CD14-positive monocyte (primary cell): ENCODE results near the gene SLC4A4. TPM values are rescaled to one million over a fixed set of nuclear protein-coding genes. Genes with fewer than 3 reads are reported as not detected.

Source experiments
- DNase-seq, 3 donors: peaks; one replicate each; pipeline ENCODE4 v3.0.0-alpha.2; 2011 to 2022
- H2AFZ ChIP-seq: 2 replicates; pipeline ENCODE4 v1.6.0; 2012; ENCODE audit warnings: mild to moderate bottlenecking, low read depth, low read length, inconsistent platforms; ENCODE audit not compliant: insufficient read depth, poor library complexity, severe bottlenecking
- H3K27ac ChIP-seq, 2 donors: 1 replicate in 1 of 2; 2 replicates in 1 of 2; pipeline ENCODE4 v1.5.1; 2012 to 2013; ENCODE audit warnings: low read length in 2 of 2, control low read depth in 1 of 2, inconsistent platforms in 1 of 2, low read depth in 1 of 2, mild to moderate bottlenecking in 1 of 2
- H3K27me3 ChIP-seq, 2 donors: one replicate each; pipeline versions ENCODE4 v1.6.0 to v1.6.1; 2011 to 2013; ENCODE audit warnings: low read length in 2 of 2; ENCODE audit not compliant: control insufficient read depth in 2 of 2, insufficient read depth in 2 of 2
- H3K36me3 ChIP-seq, 2 donors: replicated peaks in 1 of 2; 1 replicate in 1 of 2; 2 replicates in 1 of 2; pipeline versions ENCODE4 v1.5.1 to v1.6.1; 2012 to 2013; ENCODE audit warnings: low read length in 2 of 2, control low read depth in 1 of 2, inconsistent platforms in 1 of 2, mild to moderate bottlenecking in 1 of 2; ENCODE audit not compliant: insufficient read depth in 2 of 2, control insufficient read depth in 1 of 2
- H3K4me1 ChIP-seq, 2 donors: 1 replicate in 1 of 2; 2 replicates in 1 of 2; pipeline versions ENCODE4 v1.5.1 to v1.6.1; 2012 to 2013; ENCODE audit warnings: low read length in 2 of 2, control low read depth in 1 of 2, inconsistent platforms in 1 of 2, mild to moderate bottlenecking in 1 of 2, moderate library complexity in 1 of 2; ENCODE audit not compliant: insufficient read depth in 2 of 2, control insufficient read depth in 1 of 2
- H3K4me2 ChIP-seq: replicated peaks from 2 replicates; pipeline ENCODE3; 2012; ENCODE audit warnings: low read length, moderate library complexity, mild to moderate bottlenecking; ENCODE audit not compliant: poor library complexity, severe bottlenecking; ENCODE audit errors: extremely low read depth
- H3K4me3 ChIP-seq, 3 experiments: fragments of 200-600 bp in 1 of 3; sonication (generic) in 1 of 3; replicated peaks in 1 of 3; 1 replicate in 2 of 3; 2 replicates in 1 of 3; pipeline ENCODE4 v1.5.1; 2011 to 2013; ENCODE audit warnings: low read length in 3 of 3, mild to moderate bottlenecking in 3 of 3, control low read depth in 2 of 3, low read depth in 2 of 3, inconsistent platforms in 1 of 3, moderate library complexity in 1 of 3
- H3K79me2 ChIP-seq: 2 replicates; pipeline ENCODE4 v1.6.0; 2012; ENCODE audit warnings: mild to moderate bottlenecking, control low read depth, inconsistent platforms, low read length, moderate library complexity; ENCODE audit not compliant: insufficient read depth
- H3K9ac ChIP-seq: 2 replicates; pipeline ENCODE4 v1.6.0; 2017; ENCODE audit warnings: low read length, mild to moderate bottlenecking; ENCODE audit not compliant: insufficient read depth, poor library complexity, severe bottlenecking
- H3K9me3 ChIP-seq, 2 donors: replicated peaks in 1 of 2; 1 replicate in 1 of 2; 2 replicates in 1 of 2; pipeline versions ENCODE4 v1.5.1 to v1.6.1; 2012 to 2013; ENCODE audit warnings: low read length in 2 of 2, control low read depth in 1 of 2; ENCODE audit not compliant: control insufficient read depth in 1 of 2, insufficient read depth in 1 of 2
- H4K20me1 ChIP-seq: 2 replicates; pipeline ENCODE4 v1.6.0; 2012; ENCODE audit warnings: mild to moderate bottlenecking, low read length, control low read depth, moderate library complexity; ENCODE audit not compliant: insufficient read depth
- H3K27ac Mint-ChIP-seq, 7 donors: one replicate each; pipeline ENCODE4 v1.8.0; 2020; ENCODE audit warnings: mild to moderate bottlenecking in 7 of 7, mixed read lengths in 7 of 7, moderate library complexity in 6 of 7, inconsistent platforms in 2 of 7
- H3K27me3 Mint-ChIP-seq, 3 donors: one replicate each; pipeline ENCODE4 v1.8.0; 2021 to 2022; ENCODE audit warnings: low read depth in 3 of 3, mild to moderate bottlenecking in 3 of 3, mixed read lengths in 3 of 3, moderate library complexity in 3 of 3, inconsistent platforms in 1 of 3
- H3K36me3 Mint-ChIP-seq, 2 donors: one replicate each; pipeline ENCODE4 v1.8.0; 2020; ENCODE audit warnings: mixed read lengths in 2 of 2, inconsistent platforms in 1 of 2, mild to moderate bottlenecking in 1 of 2
- H3K4me1 Mint-ChIP-seq: one replicate; pipeline ENCODE4 v1.8.0; 2020; ENCODE audit warnings: mild to moderate bottlenecking, mixed read lengths
- H3K4me3 Mint-ChIP-seq, 2 donors: one replicate each; pipeline ENCODE4 v1.8.0; 2020; ENCODE audit warnings: mild to moderate bottlenecking in 2 of 2, mixed read lengths in 2 of 2, moderate library complexity in 1 of 2
- H3K9me3 Mint-ChIP-seq, 7 donors: one replicate each; pipeline ENCODE4 v1.8.0; 2020 to 2022; ENCODE audit warnings: mixed read lengths in 7 of 7, mild to moderate bottlenecking in 6 of 7, moderate library complexity in 6 of 7, inconsistent platforms in 2 of 7
- WGBS: methylation state at CpG from one replicate; pipeline ENCODE4 v1.1.5; 2013; ENCODE audit warnings: missing lambda C conversion rate; ENCODE audit not compliant: insufficient coverage; 5-methylcytosine and 5-hydroxymethylcytosine counted together
- intact Hi-C, 2 donors: fragments of 100-400 bp; cut with micrococcal nuclease; formaldehyde crosslinking; loops; one replicate each; pipeline versions ENCODE4 v1.15.0 to v1.15.1; 2023
- polyA plus RNA-seq, 3 donors: library from polyadenylated mRNA; depleted of rRNA in 1 of 3; unstranded in 2 of 3; stranded (reverse) in 1 of 3; fragments of 300-500 nt in 2 of 3; fragments of >200 nt in 1 of 3; fragmentation: Illumina TruSeq in 2 of 3; gene quantifications; 1 replicate in 2 of 3; 2 replicates in 1 of 3; pipeline ENCODE4 v1.2.3, GENCODE V29; 2012 to 2021
- TF ChIP-seq, protein P1 (sequence below): fragments of 200-600 bp; IDR thresholded peaks from one replicate; pipeline ENCODE4 v1.8.0; 2022; ENCODE audit warnings: antibody characterized with exemption, mild to moderate bottlenecking

Gene SLC4A4
- polyA plus RNA-seq, 3 donors, result 0.03 TPM; not detected in 2

DNA sequence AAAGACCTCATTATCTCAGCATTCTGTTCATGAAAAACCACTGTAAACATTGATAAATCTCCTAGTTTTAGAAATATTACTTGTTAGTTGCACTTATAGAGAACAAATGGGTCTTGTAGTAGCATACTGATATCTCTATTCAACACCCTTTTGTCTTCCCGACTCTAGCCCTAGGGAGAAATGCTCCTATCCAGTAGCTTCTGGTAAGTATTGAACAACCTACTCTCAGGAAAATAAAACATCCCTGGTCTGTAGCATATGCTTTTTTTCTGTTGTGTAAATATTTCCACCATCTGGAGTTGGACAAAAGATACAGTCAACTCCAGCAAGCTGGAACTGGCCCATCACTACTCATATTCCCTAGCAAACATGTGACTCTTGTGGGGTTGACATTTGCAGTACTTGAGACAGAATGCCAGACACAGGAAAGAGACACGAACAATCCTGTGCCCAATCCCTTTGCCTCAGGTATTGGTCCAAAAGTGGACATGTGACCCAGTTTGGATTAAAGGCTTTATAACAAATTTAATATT is 256.8 kb downstream of the SLC4A4 start:
- intact Hi-C loops, result no loop called here
- Histone ChIP-seq H3K9me3 (no peaks in the 10 kb centered on the region), H3K4me2 (no peak overlapping the region), H3K4me3 (no peak overlapping the region), H4K20me1 (no peaks in the 10 kb centered on the region), H3K27me3 (no peaks in the 10 kb centered on the region), H3K36me3 (no peaks in the 10 kb centered on the region), H3K9ac (no peak overlapping the region), H3K79me2 (no peaks in the 10 kb centered on the region), H2AFZ (no peak overlapping the region), H3K27ac (no peak overlapping the region), H3K4me1 (no peaks in the 10 kb centered on the region)
- Mint-ChIP-seq H3K27me3 (peaks cover 2 to 4% (median 3%) of the 10 kb centered on the region in 3 donors), H3K4me3 (no peak overlapping the region), H3K36me3 (no peaks in the 10 kb centered on the region), H3K9me3 (peaks cover 0 to 8% (median 0%) of the 10 kb centered on the region in 7 donors), H3K4me1 (no peaks in the 10 kb centered on the region), H3K27ac (no peak overlapping the region)
- no CpG with 5 or more reads among the region's 2 CpGs for WGBS
- DNase-seq, result no peak
- TF ChIP-seq, protein P1, sequence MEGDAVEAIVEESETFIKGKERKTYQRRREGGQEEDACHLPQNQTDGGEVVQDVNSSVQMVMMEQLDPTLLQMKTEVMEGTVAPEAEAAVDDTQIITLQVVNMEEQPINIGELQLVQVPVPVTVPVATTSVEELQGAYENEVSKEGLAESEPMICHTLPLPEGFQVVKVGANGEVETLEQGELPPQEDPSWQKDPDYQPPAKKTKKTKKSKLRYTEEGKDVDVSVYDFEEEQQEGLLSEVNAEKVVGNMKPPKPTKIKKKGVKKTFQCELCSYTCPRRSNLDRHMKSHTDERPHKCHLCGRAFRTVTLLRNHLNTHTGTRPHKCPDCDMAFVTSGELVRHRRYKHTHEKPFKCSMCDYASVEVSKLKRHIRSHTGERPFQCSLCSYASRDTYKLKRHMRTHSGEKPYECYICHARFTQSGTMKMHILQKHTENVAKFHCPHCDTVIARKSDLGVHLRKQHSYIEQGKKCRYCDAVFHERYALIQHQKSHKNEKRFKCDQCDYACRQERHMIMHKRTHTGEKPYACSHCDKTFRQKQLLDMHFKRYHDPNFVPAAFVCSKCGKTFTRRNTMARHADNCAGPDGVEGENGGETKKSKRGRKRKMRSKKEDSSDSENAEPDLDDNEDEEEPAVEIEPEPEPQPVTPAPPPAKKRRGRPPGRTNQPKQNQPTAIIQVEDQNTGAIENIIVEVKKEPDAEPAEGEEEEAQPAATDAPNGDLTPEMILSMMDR, result no peak

DNA sequence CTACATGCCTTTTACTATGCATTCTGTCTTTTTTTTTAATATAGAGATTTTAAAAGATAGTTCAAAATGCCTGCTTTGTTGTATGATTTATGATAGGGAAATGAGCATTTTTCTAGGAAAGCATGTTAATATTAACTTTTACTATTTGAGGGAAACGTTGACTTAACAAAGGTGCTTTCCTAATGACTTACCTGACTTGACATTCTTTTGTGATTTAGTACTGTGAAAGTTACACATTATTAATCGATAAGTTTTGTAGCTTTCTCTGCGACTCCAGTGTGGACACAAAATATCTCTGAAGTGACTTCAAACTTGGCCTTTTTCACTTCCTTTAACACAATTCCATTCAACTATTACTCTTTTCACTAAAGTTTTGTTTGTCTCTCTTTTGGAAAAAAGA is 260.8 kb downstream of the SLC4A4 start:
- no peaks in the 10 kb centered on the region for H3K4me1 Mint-ChIP-seq
- H3K36me3 Mint-ChIP-seq, result no peaks in the 10 kb centered on the region
- Histone ChIP-seq H3K36me3 (no peaks in the 10 kb centered on the region), H3K9ac (no peak overlapping the region), H3K27ac (no peak overlapping the region), H3K4me3 (no peak overlapping the region), H2AFZ (no peak overlapping the region), H3K9me3 (no peaks in the 10 kb centered on the region), H3K4me2 (no peak overlapping the region), H3K27me3 (no peaks in the 10 kb centered on the region), H3K4me1 (no peaks in the 10 kb centered on the region), H4K20me1 (no peaks in the 10 kb centered on the region), H3K79me2 (no peaks in the 10 kb centered on the region)
- TF ChIP-seq, protein P1, result no peak
- no CpG with 5 or more reads among the region's 3 CpGs for WGBS
- H3K27me3 Mint-ChIP-seq, result peaks cover 2 to 4% (median 3%) of the 10 kb centered on the region in 3 donors
- intact Hi-C loops, result no loop called here
- peaks cover 0 to 11% (median 0%) of the 10 kb centered on the region in 7 donors for H3K9me3 Mint-ChIP-seq
- H3K4me3 Mint-ChIP-seq, result no peak overlapping the region
- H3K27ac Mint-ChIP-seq, result no peak overlapping the region
- DNase-seq, result no peak
